CD4-positive, alpha-beta T cell treated with Interleukin-4 for 4 hours (primary cell): ENCODE data around the gene ARMC5.
"Not testable (repeated sequence)": the region's sequence is repeated elsewhere in the genome, so short reads cannot be mapped to it uniquely, and the experiment has no call there.

Source experiments
- DNase-seq: peaks from one replicate; pipeline ENCODE4 v3.0.0-alpha.2; 2020

The ARMC5 gene

GRCh38 chr16:31458844-31459686 is at the start of gene ARMC5:
ARMC5 (plus strand) TSS chr16:31459501; CDS start chr16:31459525, 24 bp downstream.
- peak; percentile 98 for DNase-seq

GRCh38 chr16:31410082-31410481 is 49.2 kb upstream of the ARMC5 start:
- no peak for DNase-seq

- no peak for DNase-seq
Observed at GRCh38 chr16:31411024-31411844, 48.1 kb upstream of the ARMC5 start.

GRCh38 chr16:31412750-31413149 is 46.6 kb upstream of the ARMC5 start:
- no peak for DNase-seq

GRCh38 chr16:31413381-31413780 is 45.9 kb upstream of the ARMC5 start:
- DNase-seq = no peak

GRCh38 chr16:31413943-31414342 is 45.4 kb upstream of the ARMC5 start:
- no peak for DNase-seq

- DNase-seq = no peak
Observed at GRCh38 chr16:31414706-31415105, 44.6 kb upstream of the ARMC5 start.

GRCh38 chr16:31416371-31416770 is 42.9 kb upstream of the ARMC5 start:
- DNase-seq = no peak

- DNase-seq = not testable (repeated sequence)
Observed at GRCh38 chr16:31417036-31417435, 42.3 kb upstream of the ARMC5 start.

GRCh38 chr16:31417916-31418315 is 41.4 kb upstream of the ARMC5 start:
- DNase-seq = no peak

- DNase-seq = no peak
Observed at GRCh38 chr16:31420037-31420436, 39.3 kb upstream of the ARMC5 start.

- peak; percentile 62 for DNase-seq
Observed at GRCh38 chr16:31421587-31421986, 37.7 kb upstream of the ARMC5 start.

- DNase-seq = no peak
Observed at GRCh38 chr16:31423241-31423640, 36.1 kb upstream of the ARMC5 start.

GRCh38 chr16:31423801-31424200 is 35.5 kb upstream of the ARMC5 start:
- no peak for DNase-seq

GRCh38 chr16:31427441-31428278 is 31.6 kb upstream of the ARMC5 start:
- peak; percentile 51 for DNase-seq

- DNase-seq = no peak
Observed at GRCh38 chr16:31428279-31428597, 31.1 kb upstream of the ARMC5 start, which contains the start of gene COX6A2. COX6A2 (minus strand) TSS chr16:31428360; CDS start chr16:31428325, 35 bp downstream.

- DNase-seq = no peak
Observed at GRCh38 chr16:31428638-31429247, 30.6 kb upstream of the ARMC5 start.

- no peak for DNase-seq
Observed at GRCh38 chr16:31429314-31429713, 30.0 kb upstream of the ARMC5 start.

GRCh38 chr16:31429796-31430195 is 29.5 kb upstream of the ARMC5 start:
- DNase-seq = no peak

- DNase-seq = no peak
Observed at GRCh38 chr16:31430380-31431052, 28.8 kb upstream of the ARMC5 start.

- no peak for DNase-seq
Observed at GRCh38 chr16:31435341-31436220, 23.7 kb upstream of the ARMC5 start.
